Common myeloid progenitor, CD34-positive (primary cell): ENCODE measurements around the gene PARP8.
A peak's percentile ranks its signal among the peaks of the same experiment; 100 is the strongest.
"Not testable (repeated sequence)": the region's sequence is repeated elsewhere in the genome, so short reads cannot be mapped to it uniquely, and the experiment has no call there.

Experiments used
- CTCF ChIA-PET: fragments of 350-600 bp; sonication (Branson Sonifier 250); formaldehyde crosslinking; loops from one replicate; lab custom pipeline; 2021; ENCODE audit warnings: antibody characterized with exemption; lab: Charles Lee
- POLR2A ChIA-PET: fragments of 350-600 bp; sonication (Branson Sonifier 250); formaldehyde crosslinking; loops from one replicate; lab custom pipeline; 2021; ENCODE audit warnings: antibody characterized with exemption; lab: Charles Lee
- DNase-seq, 3 donors: peaks; one replicate each; pipeline versions ENCODE4 v3.0.0 to v3.0.0-alpha.2; 2013
- H3K27ac ChIP-seq, 2 experiments: 1 replicate in 1 of 2; 2 replicates in 1 of 2; pipeline ENCODE4 v1.7.0; 2013; ENCODE audit warnings: inconsistent platforms in 2 of 2, low read length in 2 of 2, mild to moderate bottlenecking in 2 of 2, low read depth in 1 of 2, moderate library complexity in 1 of 2; ENCODE audit not compliant: severe bottlenecking in 2 of 2, insufficient read depth in 1 of 2, poor library complexity in 1 of 2
- H3K27me3 ChIP-seq, 5 experiments: replicated peaks in 2 of 5; 1 replicate in 3 of 5; 2 replicates in 2 of 5; pipeline versions ENCODE4 v1.6.1 to v1.7.0; 2013; ENCODE audit warnings: low read length in 4 of 5, mild to moderate bottlenecking in 2 of 5, moderate library complexity in 2 of 5, inconsistent platforms in 1 of 5; ENCODE audit not compliant: insufficient read depth in 5 of 5, control insufficient read depth in 4 of 5
- H3K36me3 ChIP-seq, 4 experiments: 1 replicate in 2 of 4; 2 replicates in 2 of 4; pipeline versions ENCODE4 v1.6.1 to v1.7.0; 2013; ENCODE audit warnings: low read length in 3 of 4, control low read depth in 1 of 4, mild to moderate bottlenecking in 1 of 4; ENCODE audit not compliant: control insufficient read depth in 4 of 4, insufficient read depth in 4 of 4
- H3K4me1 ChIP-seq, 4 experiments: 1 replicate in 3 of 4; 2 replicates in 1 of 4; pipeline versions ENCODE4 v1.6.1 to v1.7.1; 2013; ENCODE audit warnings: low read length in 3 of 4, mild to moderate bottlenecking in 3 of 4, control low read depth in 1 of 4, inconsistent platforms in 1 of 4, moderate library complexity in 1 of 4; ENCODE audit not compliant: control insufficient read depth in 4 of 4, insufficient read depth in 4 of 4; ENCODE audit errors: control extremely low read depth in 1 of 4
- H3K4me3 ChIP-seq, 7 experiments: 1 replicate in 4 of 7; 2 replicates in 3 of 7; pipeline versions ENCODE4 v1.5.1 to v1.7.0; 2013; ENCODE audit warnings: mild to moderate bottlenecking in 7 of 7, low read length in 6 of 7, moderate library complexity in 6 of 7, inconsistent platforms in 2 of 7, low read depth in 2 of 7, control low read depth in 1 of 7; ENCODE audit not compliant: insufficient read depth in 4 of 7, control insufficient read depth in 1 of 7; ENCODE audit errors: extremely low read depth in 1 of 7
- H3K9me3 ChIP-seq, 5 experiments: 1 replicate in 4 of 5; 2 replicates in 1 of 5; pipeline versions ENCODE4 v1.6.1 to v1.7.1; 2013; ENCODE audit warnings: low read length in 4 of 5, mild to moderate bottlenecking in 2 of 5, inconsistent platforms in 1 of 5, low read depth in 1 of 5, moderate library complexity in 1 of 5; ENCODE audit not compliant: control insufficient read depth in 4 of 5, insufficient read depth in 2 of 5; ENCODE audit errors: control extremely low read depth in 1 of 5
- WGBS: methylation state at CpG from one replicate; pipeline ENCODE4 v1.1.5; 2013; ENCODE audit not compliant: insufficient coverage; 5-methylcytosine and 5-hydroxymethylcytosine counted together

PARP8 gene

GRCh38 chr5:50665761-50666202 is 655 bp upstream of the PARP8 start:
- WGBS: 48% methylated on average over 4 of the region's 8 CpGs
- not testable (repeated sequence) for H3K27me3 ChIP-seq, H3K9me3 ChIP-seq, H3K36me3 ChIP-seq
- POLR2A ChIA-PET: interaction anchor here (0.6 kb wide), 1 partner anchor 23 kb away, joined by 5 read pairs; no protein-coding TSS in a partner anchor
- CTCF ChIA-PET: interaction anchor here (1.9 kb wide), 1 partner anchor 59 kb away, joined by 5 read pairs; no protein-coding TSS in a partner anchor
- DNase-seq: peak in 1 of 3 donors; percentile 45
- peaks cover 10 to 44% (median 26%) of the 10 kb centered on the region in 4 experiments for H3K4me1 ChIP-seq
- peak overlapping the region in 1 of 2 experiments; percentile 54 for H3K27ac ChIP-seq
- H3K4me3 ChIP-seq: peak overlapping the region in 6 of 7 experiments; percentile 80 to 92 (median 88)

DNA sequence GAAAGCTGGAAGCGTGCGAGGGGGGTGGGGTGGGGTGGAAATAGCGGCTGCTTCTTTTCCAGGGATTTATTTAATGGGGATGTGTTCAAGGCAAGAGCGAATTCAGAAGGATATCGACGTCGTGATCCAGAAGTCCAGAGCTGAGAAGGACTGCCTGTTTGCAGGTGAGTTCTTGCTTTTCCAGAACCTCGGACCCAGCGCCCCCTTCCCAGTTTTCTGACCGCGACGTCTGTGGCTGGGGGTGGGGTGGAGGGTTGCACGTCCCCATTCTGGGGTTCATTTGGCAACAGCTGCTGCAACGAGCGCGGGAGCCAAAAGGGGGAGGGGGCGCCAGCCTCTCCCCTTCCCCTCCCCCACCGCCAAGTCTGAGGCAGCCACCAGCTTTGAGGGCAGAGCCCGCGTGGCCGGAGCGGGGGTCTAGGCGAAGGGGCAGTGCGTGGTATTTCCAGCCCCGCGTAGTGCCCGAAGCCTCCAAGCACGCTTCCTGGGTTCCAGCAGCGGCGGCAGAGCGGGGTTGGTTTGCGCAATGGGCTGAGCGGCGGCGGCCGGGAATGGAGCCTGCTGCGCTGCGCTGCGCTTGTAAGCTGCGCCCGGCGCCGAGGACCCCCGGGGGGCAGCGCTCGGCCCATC is 701 bp downstream of the PARP8 start:
- Histone ChIP-seq H3K4me1 (peaks cover 10 to 44% (median 29%) of the 10 kb centered on the region in 4 experiments), H3K36me3 (no peaks in the 10 kb centered on the region), H3K27me3 (peaks cover 0 to 2% (median 0%) of the 10 kb centered on the region in 5 experiments), H3K9me3 (no peaks in the 10 kb centered on the region), H3K4me3 (peak overlapping the region; percentile 80 to 92 (median 88)), H3K27ac (peak overlapping the region; percentile 85 to 93)
- peak; percentile 38 to 82 (median 64) for DNase-seq
- POLR2A ChIA-PET: no interaction called here
- 0% methylated on average over 23 of the region's 46 CpGs for WGBS
- CTCF ChIA-PET: interaction anchor here (1.3 to 1.9 kb wide), 2 partner anchors 57 to 251 kb away, joined by 3 to 5 read pairs; no protein-coding TSS in a partner anchor

- Histone ChIP-seq H3K36me3 (no peaks in the 10 kb centered on the region), H3K27me3 (no peaks in the 10 kb centered on the region), H3K27ac (peak overlapping the region; percentile 85 to 93), H3K9me3 (no peaks in the 10 kb centered on the region), H3K4me3 (peak overlapping the region; percentile 80 to 92 (median 88)), H3K4me1 (peaks cover 10 to 51% (median 31%) of the 10 kb centered on the region in 4 experiments)
- POLR2A ChIA-PET: no interaction called here
- CTCF ChIA-PET: interaction anchor here (1.2 to 1.3 kb wide), 2 partner anchors 58 to 252 kb away, joined by 3 read pairs; no protein-coding TSS in a partner anchor
- WGBS: 3% methylated on average over 41 of the region's 46 CpGs
- DNase-seq: peak; percentile 68 to 91 (median 85)
Measured at GRCh38 chr5:50667653-50668595, 1.5 kb downstream of the PARP8 start.

GRCh38 chr5:50668636-50669035 is 2.2 kb downstream of the PARP8 start:
- peaks cover 10 to 44% (median 29%) of the 10 kb centered on the region in 4 experiments for H3K4me1 ChIP-seq
- CTCF ChIA-PET: interaction anchor here (1.2 to 1.4 kb wide), 2 partner anchors 9 to 57 kb away, joined by 3 to 4 read pairs; no protein-coding TSS in a partner anchor
- no CpG with 5 or more reads among the region's 1 CpG for WGBS
- H3K36me3 ChIP-seq, H3K9me3 ChIP-seq, H3K27me3 ChIP-seq, POLR2A ChIA-PET, DNase-seq: not testable (repeated sequence)
- peak overlapping the region; percentile 85 to 93 for H3K27ac ChIP-seq
- peak overlapping the region in 6 of 7 experiments; percentile 80 to 92 (median 88) for H3K4me3 ChIP-seq

DNA sequence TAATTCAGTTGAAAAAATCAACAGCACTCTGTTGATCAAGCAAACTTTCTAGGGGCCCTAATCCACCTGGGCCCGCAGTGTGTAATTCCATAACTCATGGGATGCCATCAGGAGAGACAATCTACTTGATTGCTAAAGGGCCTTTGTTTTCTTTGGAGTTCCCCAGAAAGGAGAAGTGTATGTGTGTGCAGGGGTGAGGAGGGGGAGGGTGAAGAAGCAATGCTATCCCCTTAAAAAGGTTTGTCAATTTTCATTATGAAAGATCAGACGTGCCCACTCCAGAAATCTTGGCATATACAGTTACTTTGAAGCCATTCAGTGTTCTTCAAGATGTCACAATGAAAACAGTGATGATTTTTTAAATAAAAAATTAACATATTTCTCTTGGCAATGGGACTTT is 6.2 kb downstream of the PARP8 start:
- Histone ChIP-seq H3K4me3 (no peak overlapping the region), H3K27me3 (no peaks in the 10 kb centered on the region), H3K4me1 (peaks cover 0 to 20% (median 14%) of the 10 kb centered on the region in 4 experiments), H3K27ac (no peak overlapping the region), H3K36me3 (no peaks in the 10 kb centered on the region), H3K9me3 (no peaks in the 10 kb centered on the region)
- 83% methylated on average over 1 of the region's 2 CpGs for WGBS
- ChIA-PET CTCF (interaction anchor here (0.7 to 1.1 kb wide), 2 partner anchors 33 to 53 kb away, joined by 3 read pairs; no protein-coding TSS in a partner anchor), POLR2A (no interaction called here)
- DNase-seq: peak in 2 of 3 donors; percentile 24 to 55

GRCh38 chr5:50673444-50673843 is 7.0 kb downstream of the PARP8 start:
- WGBS: 100% methylated on average over 2 of the region's 3 CpGs
- peaks cover 0 to 16% (median 12%) of the 10 kb centered on the region in 4 experiments for H3K4me1 ChIP-seq
- POLR2A ChIA-PET, H3K9me3 ChIP-seq, H3K27me3 ChIP-seq, H3K4me3 ChIP-seq, H3K27ac ChIP-seq, DNase-seq, H3K36me3 ChIP-seq: not testable (repeated sequence)
- CTCF ChIA-PET: interaction anchor here (0.7 to 1.1 kb wide), 2 partner anchors 32 to 53 kb away, joined by 3 read pairs; no protein-coding TSS in a partner anchor
